SK-N-SH treated with all-trans-retinoic acid at 6 μM for 48 hours (cell line): ENCODE data around the gene NFIA.

Experiments
- ATAC-seq: fragments of 200-7000 bp; cut with Tn5 transposase; 3 replicates; pipeline ENCODE4 v1.9.1; 2020; ENCODE audit warnings: mild to moderate bottlenecking, moderate library complexity
- ARNTL ChIP-seq: fragments of 450-650 bp; formaldehyde crosslinking; IDR thresholded peaks from 2 replicates; pipeline ENCODE4 v1.5.0; 2020; ENCODE audit warnings: low read depth, mild to moderate bottlenecking, moderate library complexity, borderline replicate concordance
- CSDC2 ChIP-seq: fragments of 250-450 bp; sonication (Bioruptor Pico); IDR thresholded peaks from 2 replicates; pipeline ENCODE4 v1.5.0; 2020; ENCODE audit warnings: mild to moderate bottlenecking, moderate library complexity
- GLIS3 ChIP-seq: fragments of 250-450 bp; sonication (Bioruptor Pico); IDR thresholded peaks from 2 replicates; pipeline ENCODE4 v1.5.0; 2020; ENCODE audit warnings: mild to moderate bottlenecking, moderate library complexity
- ISL1 ChIP-seq: fragments of 250-450 bp; sonication (Bioruptor Pico); IDR thresholded peaks from 2 replicates; pipeline ENCODE4 v2.1.2; 2022; ENCODE audit warnings: mild to moderate bottlenecking, moderate library complexity
- OSR1 ChIP-seq: fragments of 250-450 bp; sonication (Bioruptor Pico); IDR thresholded peaks from 2 replicates; pipeline ENCODE4 v1.8.0; 2022; ENCODE audit warnings: moderate library complexity, mild to moderate bottlenecking, inconsistent platforms
- PPARA ChIP-seq: fragments of 250-450 bp; sonication (Bioruptor Pico); IDR thresholded peaks from 2 replicates; pipeline ENCODE4 v1.5.0; 2020; ENCODE audit warnings: mild to moderate bottlenecking, borderline replicate concordance
- RARB ChIP-seq: fragments of 250-450 bp; sonication (Bioruptor Pico); IDR thresholded peaks from 2 replicates; pipeline ENCODE4 v1.8.0; 2021; ENCODE audit warnings: mild to moderate bottlenecking, moderate library complexity
- TCF4 ChIP-seq: fragments of 250-450 bp; sonication (Bioruptor Pico); IDR thresholded peaks from 2 replicates; pipeline ENCODE4 v1.8.0; 2021; ENCODE audit warnings: mild to moderate bottlenecking, moderate library complexity, borderline replicate concordance
- TOX ChIP-seq: fragments of 250-450 bp; sonication (Bioruptor Pico); IDR thresholded peaks from 2 replicates; pipeline ENCODE4 v1.8.0; 2021; ENCODE audit warnings: mild to moderate bottlenecking, moderate library complexity, borderline replicate concordance
- ZC3H10 ChIP-seq: fragments of 250-450 bp; sonication (Bioruptor Pico); IDR thresholded peaks from 2 replicates; pipeline ENCODE4 v1.5.1; 2021; ENCODE audit warnings: mild to moderate bottlenecking, moderate library complexity
- ZFP3 ChIP-seq: fragments of 250-450 bp; sonication (Bioruptor Pico); IDR thresholded peaks from 2 replicates; pipeline ENCODE4 v1.5.0; 2020; ENCODE audit warnings: mild to moderate bottlenecking, moderate library complexity
- ZFP30 ChIP-seq: fragments of 450-650 bp; formaldehyde crosslinking; IDR thresholded peaks from 2 replicates; pipeline ENCODE4 v1.5.0; 2022; ENCODE audit warnings: mild to moderate bottlenecking, moderate library complexity
- ZNF565 ChIP-seq: fragments of 450-650 bp; formaldehyde crosslinking; conservative IDR thresholded peaks from 2 replicates; pipeline ENCODE4 v1.5.0; 2020; ENCODE audit warnings: low read depth, mild to moderate bottlenecking, moderate library complexity
- ZNF70 ChIP-seq: fragments of 450-650 bp; formaldehyde crosslinking; IDR thresholded peaks from 2 replicates; pipeline ENCODE4 v1.5.0; 2020; ENCODE audit warnings: mild to moderate bottlenecking, moderate library complexity
- ZNF8 ChIP-seq: fragments of 450-650 bp; formaldehyde crosslinking; IDR thresholded peaks from 2 replicates; pipeline ENCODE4 v1.5.0; 2020; ENCODE audit warnings: mild to moderate bottlenecking, moderate library complexity
- TF ChIP-seq, protein P1 (sequence below): fragments of 250-450 bp; sonication (Bioruptor Pico); IDR thresholded peaks from 2 replicates; pipeline ENCODE4 v1.5.0; 2020; ENCODE audit warnings: mild to moderate bottlenecking, moderate library complexity
- TF ChIP-seq, protein P2 (sequence below): fragments of 250-450 bp; sonication (Bioruptor Pico); IDR thresholded peaks from 2 replicates; pipeline ENCODE4 v1.8.0; 2020; ENCODE audit warnings: mild to moderate bottlenecking, moderate library complexity, borderline replicate concordance
- TF ChIP-seq, protein P3 (sequence below): fragments of 250-450 bp; sonication (Bioruptor Pico); IDR thresholded peaks from 2 replicates; pipeline ENCODE4 v1.5.1; 2021; ENCODE audit warnings: mild to moderate bottlenecking, moderate library complexity
- TF ChIP-seq, protein P4 (sequence below): fragments of 250-450 bp; sonication (Bioruptor Pico); IDR thresholded peaks from 2 replicates; pipeline ENCODE4 v1.8.0; 2021; ENCODE audit warnings: low read depth, mild to moderate bottlenecking, moderate library complexity, borderline replicate concordance

NFIA gene

DNA sequence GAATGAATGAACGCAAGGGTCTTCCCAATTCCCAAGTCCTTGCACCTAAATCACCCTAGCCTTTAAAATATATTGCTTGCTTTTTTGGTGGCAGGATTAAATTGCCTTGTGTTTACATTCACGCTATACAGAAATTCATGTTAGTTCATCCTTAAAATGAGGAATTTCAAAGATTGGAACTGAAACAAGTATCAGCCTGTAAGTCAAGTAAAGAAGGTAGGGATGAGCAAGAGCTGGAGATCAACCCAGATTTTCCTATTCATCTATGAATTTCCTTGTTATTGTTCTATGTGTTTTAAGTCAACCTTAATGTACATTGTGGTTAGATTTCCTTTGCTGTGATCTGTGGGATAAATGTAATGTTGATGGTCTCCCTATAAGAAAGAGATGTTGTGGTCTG is 248.2 kb downstream of the NFIA start:
- TF ChIP-seq RARB (CRISPR knock-in tag) (no peak), TCF4 (no peak), ZFP30 (CRISPR knock-in tag) (no peak), ARNTL (CRISPR knock-in tag) (no peak), ZNF70 (CRISPR knock-in tag) (no peak), GLIS3 (no peak), ZNF565 (CRISPR knock-in tag) (no peak), ZFP3 (CRISPR knock-in tag) (no peak)
- TF ChIP-seq, protein P1, sequence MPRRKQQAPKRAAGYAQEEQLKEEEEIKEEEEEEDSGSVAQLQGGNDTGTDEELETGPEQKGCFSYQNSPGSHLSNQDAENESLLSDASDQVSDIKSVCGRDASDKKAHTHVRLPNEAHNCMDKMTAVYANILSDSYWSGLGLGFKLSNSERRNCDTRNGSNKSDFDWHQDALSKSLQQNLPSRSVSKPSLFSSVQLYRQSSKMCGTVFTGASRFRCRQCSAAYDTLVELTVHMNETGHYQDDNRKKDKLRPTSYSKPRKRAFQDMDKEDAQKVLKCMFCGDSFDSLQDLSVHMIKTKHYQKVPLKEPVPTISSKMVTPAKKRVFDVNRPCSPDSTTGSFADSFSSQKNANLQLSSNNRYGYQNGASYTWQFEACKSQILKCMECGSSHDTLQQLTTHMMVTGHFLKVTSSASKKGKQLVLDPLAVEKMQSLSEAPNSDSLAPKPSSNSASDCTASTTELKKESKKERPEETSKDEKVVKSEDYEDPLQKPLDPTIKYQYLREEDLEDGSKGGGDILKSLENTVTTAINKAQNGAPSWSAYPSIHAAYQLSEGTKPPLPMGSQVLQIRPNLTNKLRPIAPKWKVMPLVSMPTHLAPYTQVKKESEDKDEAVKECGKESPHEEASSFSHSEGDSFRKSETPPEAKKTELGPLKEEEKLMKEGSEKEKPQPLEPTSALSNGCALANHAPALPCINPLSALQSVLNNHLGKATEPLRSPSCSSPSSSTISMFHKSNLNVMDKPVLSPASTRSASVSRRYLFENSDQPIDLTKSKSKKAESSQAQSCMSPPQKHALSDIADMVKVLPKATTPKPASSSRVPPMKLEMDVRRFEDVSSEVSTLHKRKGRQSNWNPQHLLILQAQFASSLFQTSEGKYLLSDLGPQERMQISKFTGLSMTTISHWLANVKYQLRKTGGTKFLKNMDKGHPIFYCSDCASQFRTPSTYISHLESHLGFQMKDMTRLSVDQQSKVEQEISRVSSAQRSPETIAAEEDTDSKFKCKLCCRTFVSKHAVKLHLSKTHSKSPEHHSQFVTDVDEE, result no peak
- TF ChIP-seq, protein P2, sequence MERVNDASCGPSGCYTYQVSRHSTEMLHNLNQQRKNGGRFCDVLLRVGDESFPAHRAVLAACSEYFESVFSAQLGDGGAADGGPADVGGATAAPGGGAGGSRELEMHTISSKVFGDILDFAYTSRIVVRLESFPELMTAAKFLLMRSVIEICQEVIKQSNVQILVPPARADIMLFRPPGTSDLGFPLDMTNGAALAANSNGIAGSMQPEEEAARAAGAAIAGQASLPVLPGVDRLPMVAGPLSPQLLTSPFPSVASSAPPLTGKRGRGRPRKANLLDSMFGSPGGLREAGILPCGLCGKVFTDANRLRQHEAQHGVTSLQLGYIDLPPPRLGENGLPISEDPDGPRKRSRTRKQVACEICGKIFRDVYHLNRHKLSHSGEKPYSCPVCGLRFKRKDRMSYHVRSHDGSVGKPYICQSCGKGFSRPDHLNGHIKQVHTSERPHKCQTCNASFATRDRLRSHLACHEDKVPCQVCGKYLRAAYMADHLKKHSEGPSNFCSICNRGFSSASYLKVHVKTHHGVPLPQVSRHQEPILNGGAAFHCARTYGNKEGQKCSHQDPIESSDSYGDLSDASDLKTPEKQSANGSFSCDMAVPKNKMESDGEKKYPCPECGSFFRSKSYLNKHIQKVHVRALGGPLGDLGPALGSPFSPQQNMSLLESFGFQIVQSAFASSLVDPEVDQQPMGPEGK, result no peak
- TF ChIP-seq, protein P3, sequence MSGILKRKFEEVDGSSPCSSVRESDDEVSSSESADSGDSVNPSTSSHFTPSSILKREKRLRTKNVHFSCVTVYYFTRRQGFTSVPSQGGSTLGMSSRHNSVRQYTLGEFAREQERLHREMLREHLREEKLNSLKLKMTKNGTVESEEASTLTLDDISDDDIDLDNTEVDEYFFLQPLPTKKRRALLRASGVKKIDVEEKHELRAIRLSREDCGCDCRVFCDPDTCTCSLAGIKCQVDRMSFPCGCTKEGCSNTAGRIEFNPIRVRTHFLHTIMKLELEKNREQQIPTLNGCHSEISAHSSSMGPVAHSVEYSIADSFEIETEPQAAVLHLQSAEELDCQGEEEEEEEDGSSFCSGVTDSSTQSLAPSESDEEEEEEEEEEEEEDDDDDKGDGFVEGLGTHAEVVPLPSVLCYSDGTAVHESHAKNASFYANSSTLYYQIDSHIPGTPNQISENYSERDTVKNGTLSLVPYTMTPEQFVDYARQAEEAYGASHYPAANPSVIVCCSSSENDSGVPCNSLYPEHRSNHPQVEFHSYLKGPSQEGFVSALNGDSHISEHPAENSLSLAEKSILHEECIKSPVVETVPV (CRISPR knock-in tag), result no peak
- TF ChIP-seq, protein P4, sequence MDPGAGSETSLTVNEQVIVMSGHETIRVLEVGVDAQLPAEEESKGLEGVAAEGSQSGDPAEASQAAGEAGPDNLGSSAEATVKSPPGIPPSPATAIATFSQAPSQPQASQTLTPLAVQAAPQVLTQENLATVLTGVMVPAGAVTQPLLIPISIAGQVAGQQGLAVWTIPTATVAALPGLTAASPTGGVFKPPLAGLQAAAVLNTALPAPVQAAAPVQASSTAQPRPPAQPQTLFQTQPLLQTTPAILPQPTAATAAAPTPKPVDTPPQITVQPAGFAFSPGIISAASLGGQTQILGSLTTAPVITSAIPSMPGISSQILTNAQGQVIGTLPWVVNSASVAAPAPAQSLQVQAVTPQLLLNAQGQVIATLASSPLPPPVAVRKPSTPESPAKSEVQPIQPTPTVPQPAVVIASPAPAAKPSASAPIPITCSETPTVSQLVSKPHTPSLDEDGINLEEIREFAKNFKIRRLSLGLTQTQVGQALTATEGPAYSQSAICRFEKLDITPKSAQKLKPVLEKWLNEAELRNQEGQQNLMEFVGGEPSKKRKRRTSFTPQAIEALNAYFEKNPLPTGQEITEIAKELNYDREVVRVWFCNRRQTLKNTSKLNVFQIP (CRISPR knock-in tag), result no peak
- ATAC-seq, result no peak

DNA sequence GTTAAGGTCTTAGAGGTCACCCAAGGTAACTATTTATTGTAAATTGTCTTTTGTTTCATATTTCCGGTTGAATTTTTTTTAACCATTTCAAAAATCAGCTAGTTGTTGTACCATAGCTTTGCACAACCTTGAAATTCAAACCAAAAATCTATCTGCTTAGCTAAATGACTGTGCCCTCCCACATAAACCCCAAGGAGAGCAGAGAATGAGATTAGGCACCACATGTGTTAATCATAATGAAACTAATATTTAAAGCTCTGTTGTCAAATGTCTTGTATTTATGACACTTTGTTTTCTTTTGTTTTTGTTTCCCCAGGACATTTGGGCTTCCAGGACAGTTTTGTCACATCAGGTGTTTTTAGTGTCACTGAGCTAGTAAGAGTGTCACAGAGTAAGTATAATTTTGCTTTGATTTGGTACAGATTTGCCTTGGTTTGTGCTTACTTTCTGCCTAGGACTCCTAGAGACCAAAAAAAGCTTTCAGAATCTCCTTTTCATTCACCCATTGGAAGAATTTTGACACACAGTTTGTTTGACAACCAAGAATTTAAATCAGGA is 249.9 kb downstream of the NFIA start:
- ATAC-seq, result no peak
- TF ChIP-seq ISL1 (CRISPR knock-in tag) (no peak), ARNTL (CRISPR knock-in tag) (no peak), ZNF70 (CRISPR knock-in tag) (no peak), ZC3H10 (no peak), OSR1 (CRISPR knock-in tag) (no peak), ZFP30 (CRISPR knock-in tag) (no peak), ZNF8 (no peak), TOX (CRISPR knock-in tag) (no peak), TCF4 (no peak), RARB (CRISPR knock-in tag) (no peak), CSDC2 (CRISPR knock-in tag) (no peak), PPARA (CRISPR knock-in tag) (no peak), ZFP3 (CRISPR knock-in tag) (no peak)
- TF ChIP-seq, protein P3 (CRISPR knock-in tag), result no peak
- TF ChIP-seq, protein P2, result no peak
- TF ChIP-seq, protein P4 (CRISPR knock-in tag), result no peak
